H1 (cell line): ENCODE measurements around the gene ASXL1. TPM values are rescaled to one million over a fixed set of nuclear protein-coding genes. Genes with fewer than 3 reads are reported as not detected.

Experiments
- CTCF ChIA-PET: fragments of 300-600 bp; sonication (Branson Sonifier 250); formaldehyde crosslinking; loops from one replicate; lab custom pipeline; 2021; ENCODE audit not compliant: partially characterized antibody; lab: Charles Lee
- POLR2A ChIA-PET: fragments of 300-600 bp; sonication (Branson Sonifier 250); formaldehyde crosslinking; loops from one replicate; lab custom pipeline; 2021; ENCODE audit warnings: inconsistent platforms; ENCODE audit not compliant: partially characterized antibody; lab: Charles Lee
- DNase-seq, 2 experiments: peaks; one replicate each; pipeline versions ENCODE4 v3.0.0 to v3.0.0-alpha.2; 2010 to 2022; ENCODE audit warnings: low spot score in 2 of 2, low read depth in 1 of 2, mixed read lengths in 1 of 2
- FAIRE-seq: peaks from 2 replicates; lab custom pipeline; 2011; peaks lifted over from hg19 to GRCh38; lab: Jason Lieb, UNC
- H2AFZ ChIP-seq: 2 replicates; pipeline ENCODE4 v1.8.1; 2012; ENCODE audit warnings: low read length, inconsistent platforms
- H2AK5ac ChIP-seq: 2 replicates; pipeline ENCODE4 v1.6.1; 2013; ENCODE audit warnings: low read depth, low read length
- H2BK120ac ChIP-seq: replicated peaks from 2 replicates; pipeline ENCODE3; 2013; ENCODE audit warnings: low read depth, low read length, inconsistent platforms
- H2BK12ac ChIP-seq: 2 replicates; pipeline ENCODE4 v1.6.1; 2013; ENCODE audit warnings: low read depth, low read length
- H2BK15ac ChIP-seq: 2 replicates; pipeline ENCODE4 v1.6.1; 2013; ENCODE audit warnings: low read length
- H2BK20ac ChIP-seq: 2 replicates; pipeline ENCODE4 v1.6.1; 2013; ENCODE audit warnings: low read length
- H2BK5ac ChIP-seq: 2 replicates; pipeline ENCODE4 v1.6.1; 2013; ENCODE audit warnings: low read depth, low read length
- H3K14ac ChIP-seq: 2 replicates; pipeline ENCODE4 v1.6.1; 2013; ENCODE audit warnings: inconsistent platforms; ENCODE audit not compliant: insufficient read length
- H3K18ac ChIP-seq: 2 replicates; pipeline ENCODE4 v1.6.1; 2013; ENCODE audit warnings: low read length; ENCODE audit errors: extremely low read depth
- H3K23ac ChIP-seq: 2 replicates; pipeline ENCODE4 v1.6.1; 2013; ENCODE audit warnings: inconsistent platforms; ENCODE audit not compliant: insufficient read length
- H3K23me2 ChIP-seq: 2 replicates; pipeline ENCODE4 v1.6.1; 2013; ENCODE audit warnings: low read depth, low read length
- H3K27ac ChIP-seq: 2 replicates; pipeline ENCODE4 v1.6.1; 2011; ENCODE audit warnings: low read depth, low read length, inconsistent platforms
- H3K27me3 ChIP-seq, 4 experiments: replicated peaks in 1 of 4; 1 replicate in 1 of 4; 2 replicates in 3 of 4; pipeline versions ENCODE4 v1.6.1 to v1.8.1; 2011 to 2013; ENCODE audit warnings: low read length in 3 of 4, mild to moderate bottlenecking in 3 of 4, inconsistent platforms in 2 of 4, mixed read lengths in 2 of 4, moderate library complexity in 1 of 4; ENCODE audit not compliant: control insufficient read depth in 3 of 4, insufficient read depth in 3 of 4; ENCODE audit errors: extremely low read depth in 1 of 4
- H3K36me3 ChIP-seq, 4 experiments: 2 replicates each; pipeline versions ENCODE4 v1.6.1 to v1.8.1; 2011 to 2013; ENCODE audit warnings: mild to moderate bottlenecking in 4 of 4, low read length in 3 of 4, moderate library complexity in 2 of 4, control low read depth in 1 of 4, inconsistent platforms in 1 of 4; ENCODE audit not compliant: insufficient read depth in 4 of 4, control insufficient read depth in 2 of 4
- H3K4ac ChIP-seq: replicated peaks from 2 replicates; pipeline ENCODE3; 2013; ENCODE audit warnings: low read length, low read depth, mixed read lengths, inconsistent platforms; ENCODE audit not compliant: insufficient read length
- H3K4me1 ChIP-seq, 4 experiments: replicated peaks in 1 of 4; 1 replicate in 1 of 4; 2 replicates in 3 of 4; pipeline versions ENCODE4 v1.6.1 to v1.8.1; 2011 to 2013; ENCODE audit warnings: low read length in 3 of 4, inconsistent platforms in 2 of 4, mixed read lengths in 1 of 4; ENCODE audit not compliant: insufficient read depth in 4 of 4, control insufficient read depth in 3 of 4
- H3K4me2 ChIP-seq, 2 experiments: 2 replicates each; pipeline versions ENCODE4 v1.6.1 to v1.8.1; 2011 to 2013; ENCODE audit warnings: low read depth in 2 of 2, low read length in 2 of 2, control low read depth in 1 of 2, inconsistent platforms in 1 of 2, mild to moderate bottlenecking in 1 of 2; ENCODE audit not compliant: insufficient read depth in 1 of 2
- H3K4me3 ChIP-seq, 4 experiments: fragments of 200-600, 300-600 bp in 1 of 4; sonication (generic), shearing (Covaris generic), sonication (Bioruptor Twin) in 1 of 4; 2 replicates each; pipeline versions ENCODE4 v1.5.1 to v1.8.1; 2011 to 2016; ENCODE audit warnings: low read length in 4 of 4, low read depth in 3 of 4, control low read depth in 2 of 4, inconsistent platforms in 2 of 4, mild to moderate bottlenecking in 2 of 4, mixed read lengths in 1 of 4, moderate library complexity in 1 of 4; ENCODE audit not compliant: insufficient read depth in 2 of 4; ENCODE audit errors: extremely low read depth in 1 of 4
- H3K56ac ChIP-seq: replicated peaks from 2 replicates; pipeline ENCODE3; 2013; ENCODE audit warnings: low read depth, mild to moderate bottlenecking, mixed read lengths, low read length, inconsistent platforms; ENCODE audit not compliant: insufficient read length
- H3K79me1 ChIP-seq: 2 replicates; pipeline ENCODE4 v1.6.1; 2013; ENCODE audit warnings: low read depth, low read length, control low read depth
- H3K79me2 ChIP-seq, 2 experiments: 2 replicates each; pipeline versions ENCODE4 v1.6.1 to v1.8.1; 2012 to 2013; ENCODE audit warnings: low read length in 2 of 2, mild to moderate bottlenecking in 2 of 2, inconsistent platforms in 1 of 2; ENCODE audit not compliant: insufficient read depth in 2 of 2, control insufficient read depth in 1 of 2
- H3K9ac ChIP-seq, 4 experiments: replicated peaks in 1 of 4; 1 replicate in 1 of 4; 2 replicates in 3 of 4; pipeline versions ENCODE4 v1.6.1 to v1.8.1; 2011 to 2013; ENCODE audit warnings: low read depth in 3 of 4, low read length in 3 of 4, control low read depth in 2 of 4, mild to moderate bottlenecking in 2 of 4, moderate library complexity in 2 of 4, inconsistent platforms in 1 of 4; ENCODE audit errors: extremely low read depth in 1 of 4
- H3K9me3 ChIP-seq, 2 experiments: 2 replicates each; pipeline versions ENCODE4 v1.6.1 to v1.8.1; 2012 to 2013; ENCODE audit warnings: mild to moderate bottlenecking in 2 of 2, moderate library complexity in 2 of 2, control low read depth in 1 of 2, inconsistent platforms in 1 of 2, low read depth in 1 of 2, low read length in 1 of 2, mixed read lengths in 1 of 2; ENCODE audit not compliant: insufficient read depth in 2 of 2
- H4K20me1 ChIP-seq, 2 experiments: replicated peaks in 1 of 2; 2 replicates each; pipeline versions ENCODE3 to v1.8.1; 2011 to 2013; ENCODE audit warnings: inconsistent platforms in 2 of 2, low read length in 2 of 2, mild to moderate bottlenecking in 1 of 2; ENCODE audit not compliant: insufficient read depth in 2 of 2, control insufficient read depth in 1 of 2
- H4K5ac ChIP-seq: 2 replicates; pipeline ENCODE4 v1.6.1; 2013; ENCODE audit warnings: low read length, low read depth, mixed read lengths, inconsistent platforms; ENCODE audit not compliant: insufficient read length
- H4K8ac ChIP-seq: 2 replicates; pipeline ENCODE4 v1.8.0; 2013; ENCODE audit warnings: mild to moderate bottlenecking, moderate library complexity, low read length, inconsistent platforms; ENCODE audit not compliant: insufficient read depth; ENCODE audit errors: extremely low read depth
- H4K91ac ChIP-seq: replicated peaks from 2 replicates; pipeline ENCODE3; 2013; ENCODE audit warnings: low read length, mixed read lengths, inconsistent platforms; ENCODE audit not compliant: insufficient read length
- KDM1A ChIP-seq: fragments of 200-600, 300-600 bp; sonication (generic); IDR thresholded peaks from 2 replicates; pipeline ENCODE4 v1.7.1; 2016; ENCODE audit warnings: mild to moderate bottlenecking, low read length, borderline replicate concordance
- KDM4A ChIP-seq: IDR thresholded peaks from one replicate; pipeline ENCODE4 v1.7.1; 2012; ENCODE audit warnings: low read depth, mild to moderate bottlenecking, moderate library complexity, low read length, inconsistent platforms; ENCODE audit not compliant: severe bottlenecking
- RNF2 ChIP-seq: fragments of 200-900, 300-1000 bp; sonication (generic); IDR thresholded peaks from 2 replicates; pipeline ENCODE4 v1.7.1; 2016; ENCODE audit warnings: borderline replicate concordance, low read depth, mild to moderate bottlenecking, antibody characterized with exemption, low read length; ENCODE audit not compliant: poor library complexity, severe bottlenecking; ENCODE audit errors: missing control alignments
- SP4 ChIP-seq: IDR thresholded peaks from 2 replicates; pipeline ENCODE4 v1.6.1; 2012; ENCODE audit warnings: low read length, inconsistent platforms
- TBP ChIP-seq: IDR thresholded peaks from 2 replicates; pipeline ENCODE4 v1.6.1; 2011; ENCODE audit warnings: low read depth, low read length, improper control_type of control experiment
- WGBS, 2 experiments: shearing (Covaris generic) in 1 of 2; methylation state at CpG; one replicate each; pipeline versions ENCODE4 v1.1.6 to v1.1.7; 2013 to 2015; ENCODE audit warnings: low lambda C conversion rate in 2 of 2, mixed read lengths in 2 of 2, inconsistent platforms in 1 of 2, low coverage in 1 of 2, missing lambda C conversion rate in 1 of 2; ENCODE audit not compliant: insufficient replicate concordance in 2 of 2, insufficient coverage in 1 of 2, insufficient read length in 1 of 2; ENCODE audit errors: extremely low coverage in 1 of 2, missing lambda C conversion rate in 1 of 2; 5-methylcytosine and 5-hydroxymethylcytosine counted together
- polyA plus RNA-seq, 7 experiments: library from polyadenylated mRNA; depleted of rRNA in 3 of 7; stranded (reverse) in 5 of 7; unstranded in 2 of 7; fragments of >200 nt in 5 of 7; fragments of 200-250 nt in 2 of 7; gene quantifications; 1 replicate in 5 of 7; 2 replicates in 1 of 7; 4 replicates in 1 of 7; pipeline versions ENCODE4 v1.2.1 to v1.2.3, GENCODE V29; 2011 to 2013; ENCODE audit warnings: missing spikeins in 2 of 7, mixed read lengths in 2 of 7
- total RNA-seq: library from RNA; stranded (reverse); fragmentation: NEBNext Ultra II Directional; extraction: Animal tissue kit (Norgen Biotek cat#: 25700); gene quantifications from 2 replicates; pipeline ENCODE4 v1.2.1, GENCODE V29; 2021

The ASXL1 gene
- total and polyA plus RNA-seq, 2 of the 8 experiments (the other 6 are each of a cell fraction or from before 2014, with no cell fraction given), result 10.6 to 26.5 TPM

GRCh38 chr20:32437391-32438074 is 79.4 kb downstream of the ASXL1 start:
- DNase-seq (no peak), FAIRE-seq (no peak)
- H3K9me3 ChIP-seq, result no peaks in the 10 kb centered on the region
- no peak overlapping the region for H2AK5ac ChIP-seq
- no peak overlapping the region for H3K4me2 ChIP-seq
- no peak overlapping the region for H3K4ac ChIP-seq
- no peaks in the 10 kb centered on the region for H3K23me2 ChIP-seq
- peaks cover 0 to 3% (median 0%) of the 10 kb centered on the region in 4 experiments; a peak in 1 of 7 replicates for H3K4me1 ChIP-seq
- H2BK15ac ChIP-seq, result no peak overlapping the region
- no peak overlapping the region for H3K4me3 ChIP-seq
- no peak overlapping the region for H3K23ac ChIP-seq
- H4K91ac ChIP-seq, result no peak overlapping the region
- no peak overlapping the region for H4K8ac ChIP-seq
- H3K36me3 ChIP-seq, result peaks cover 3 to 33% (median 17%) of the 10 kb centered on the region in 4 experiments; a peak in 5 of 8 replicates
- CTCF ChIA-PET, result interaction anchor here (0.5 to 1.7 kb wide), 7 partner anchors 11 to 228 kb away, joined by 3 to 8 read pairs (median 4); no protein-coding TSS in a partner anchor
- no peak overlapping the region for H2BK20ac ChIP-seq
- POLR2A ChIA-PET, result no interaction called here
- H3K79me1 ChIP-seq, result no peaks in the 10 kb centered on the region; the same call in 1 of the 2 replicates
- H3K27ac ChIP-seq, result no peak overlapping the region
- H2BK120ac ChIP-seq, result no peak overlapping the region
- H2BK12ac ChIP-seq, result no peak overlapping the region
- 87% methylated on average over 5 of the region's 5 CpGs; no CpG with 5 or more reads in 1 of the 2 experiments for WGBS, 2 experiments
- H2AFZ ChIP-seq, result no peak overlapping the region
- H3K27me3 ChIP-seq, result no peaks in the 10 kb centered on the region
- peaks cover 2 to 7% of the 10 kb centered on the region in 2 experiments for H4K20me1 ChIP-seq
- H2BK5ac ChIP-seq, result no peak overlapping the region
- H3K56ac ChIP-seq, result no peak overlapping the region
- no peak overlapping the region for H4K5ac ChIP-seq
- no peaks in the 10 kb centered on the region for H3K79me2 ChIP-seq
- H3K9ac ChIP-seq, result no peak overlapping the region
- no peak overlapping the region for H3K14ac ChIP-seq
- no peak overlapping the region for H3K18ac ChIP-seq
- TF ChIP-seq KDM4A, result no peak
- TF ChIP-seq KDM1A, result no peak
- no peak for TF ChIP-seq RNF2
- no peak for TF ChIP-seq SP4
- no peak for TF ChIP-seq TBP
